ENCODE measurements around the gene CDC14B. TPM values are rescaled to one million over a fixed set of nuclear protein-coding genes. Genes with fewer than 3 reads are reported as not detected.
"Not testable (repeated sequence)": the region's sequence is repeated elsewhere in the genome, so short reads cannot be mapped to it uniquely, and the experiment has no call there.

The CDC14B gene
- total RNA-seq, 1 donor from 2014 or later: 38.3 TPM

DNA sequence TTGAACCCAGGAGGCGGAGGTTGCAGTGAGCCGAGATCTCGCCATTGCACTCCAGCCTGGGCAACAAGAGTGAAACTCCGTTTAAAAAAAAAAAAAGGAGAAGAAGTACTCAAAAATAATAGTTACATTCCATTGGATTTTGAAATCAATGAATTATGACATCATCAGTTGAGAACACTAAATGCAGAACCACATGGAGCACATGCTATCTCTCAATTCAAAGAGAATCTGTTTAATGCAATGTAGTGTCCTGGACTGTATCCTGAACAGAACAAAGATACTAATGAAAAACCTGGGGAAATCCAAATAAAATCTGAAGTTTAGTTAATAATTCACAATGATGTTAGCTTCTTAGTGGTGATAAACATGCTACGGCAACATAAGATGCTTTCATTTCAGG lies 20.3 kb downstream of the CDC14B start:
- DNase-seq (ENCODE audit: low spot score in 2 of 2) (no peak), FAIRE-seq (no peak)

DNA sequence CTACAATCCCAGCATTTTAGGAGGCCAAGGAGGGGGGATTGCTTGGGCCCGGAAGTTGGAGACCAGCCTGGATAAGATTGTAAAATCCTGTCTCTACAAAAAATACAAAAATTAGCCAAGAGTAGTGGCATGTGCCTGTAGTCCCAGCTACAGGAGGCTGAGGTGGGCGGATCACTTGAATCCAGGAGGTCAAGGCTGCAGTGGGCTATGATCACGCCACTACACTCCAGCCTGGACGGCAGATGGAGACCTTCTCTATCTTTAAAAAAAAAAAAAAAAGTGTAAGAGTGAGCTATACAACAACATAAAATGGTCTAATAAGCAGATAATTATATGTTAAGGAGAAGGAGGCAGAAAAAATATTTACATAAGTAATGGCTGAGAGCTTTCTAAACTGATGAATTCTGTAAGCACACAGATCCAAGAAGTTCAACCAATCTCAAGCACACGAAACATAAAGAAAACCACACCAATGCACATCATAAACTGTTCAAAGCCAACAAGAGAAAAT lies 23.0 kb downstream of the CDC14B start:
- DNase-seq (ENCODE audit: low spot score in 2 of 2) (no peak), FAIRE-seq (no peak)

DNA sequence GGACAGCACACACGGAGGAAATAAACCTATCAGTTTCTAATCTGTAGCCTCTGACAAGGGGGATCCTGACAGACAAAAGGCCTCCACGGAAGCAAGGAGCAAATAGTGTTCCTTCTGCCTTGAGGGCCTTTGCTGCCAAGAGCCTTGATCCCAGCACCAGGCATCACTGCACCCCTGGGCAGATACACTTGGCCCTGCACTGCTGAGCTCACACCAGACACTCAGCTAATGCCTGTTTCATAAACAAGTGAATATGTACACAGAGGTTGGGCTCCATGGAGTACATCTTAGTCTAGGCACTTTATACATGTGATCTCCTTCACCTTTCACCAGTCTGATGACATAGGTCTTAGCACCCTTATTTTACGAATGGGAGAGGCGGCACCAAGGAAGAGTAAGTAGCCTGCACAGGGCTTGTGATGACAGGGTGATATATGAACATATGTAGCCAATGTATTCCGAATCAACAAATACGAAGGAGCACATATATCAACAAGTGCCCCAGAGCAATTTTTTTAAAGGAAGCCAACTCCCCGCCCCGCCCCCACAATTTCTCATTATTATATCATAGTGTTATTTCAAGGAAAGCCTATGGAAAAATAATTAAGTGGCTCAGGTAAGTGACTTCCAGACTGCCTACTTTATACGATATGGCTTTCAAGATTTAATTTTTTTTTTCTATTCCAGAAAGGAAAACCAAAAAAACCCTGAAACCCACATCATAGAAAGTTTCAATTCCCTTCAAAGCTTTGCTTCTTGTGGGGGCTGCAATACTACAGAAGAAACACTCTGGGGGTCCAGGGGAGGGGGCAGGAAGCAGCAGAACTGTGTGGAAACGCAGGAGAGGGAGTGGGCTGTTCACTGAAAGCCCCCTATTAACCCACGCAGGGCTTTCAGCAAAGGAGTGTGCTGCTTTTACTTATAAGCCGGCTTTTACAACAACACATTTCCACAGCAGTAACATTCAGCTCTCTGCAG lies 32.0 kb downstream of the CDC14B start:
- FAIRE-seq: no peak

DNA sequence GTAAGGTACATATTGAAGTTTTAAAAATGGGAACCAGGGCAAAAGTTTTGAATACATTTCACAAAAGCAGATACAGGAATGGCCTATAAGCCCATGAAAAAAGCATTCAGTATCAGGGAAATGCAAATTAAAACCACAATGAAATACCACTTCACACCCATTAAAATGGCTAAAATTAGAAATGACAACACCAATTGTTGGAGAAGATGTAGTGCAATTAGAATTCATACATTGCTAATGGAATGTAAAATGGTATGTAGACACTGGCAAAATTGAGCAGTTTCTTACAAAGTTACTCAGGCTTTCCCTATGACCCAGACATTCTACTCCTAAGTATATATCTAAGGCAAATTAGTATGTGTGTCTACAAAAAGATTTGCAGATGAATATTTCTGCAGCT lies 34.2 kb downstream of the CDC14B start:
- DNase-seq (ENCODE audit: low spot score in 2 of 2) (no peak), FAIRE-seq (no peak)

More for the DNA sequence above, 32.0 kb downstream of the CDC14B start:
- DNase-seq (ENCODE audit: low spot score in 2 of 2): no peak

DNA sequence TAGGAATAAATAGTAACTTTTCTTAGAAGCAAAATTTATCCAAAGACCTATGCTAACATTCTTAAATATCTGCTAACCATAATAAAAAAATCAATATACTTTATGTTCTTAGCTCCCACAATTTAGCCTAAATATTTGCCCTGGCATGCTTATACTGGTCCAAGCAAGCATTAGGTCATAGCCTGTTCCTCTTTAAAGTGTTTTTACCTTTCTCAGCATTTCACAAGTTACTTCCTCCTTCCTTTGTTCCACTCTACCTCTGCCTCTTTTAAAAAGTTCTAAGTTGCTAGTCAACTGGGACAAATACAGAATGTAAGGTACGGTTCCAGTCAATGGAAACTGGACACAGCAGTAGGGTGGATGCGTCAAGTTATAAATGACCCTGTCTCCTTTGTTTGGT lies 37.4 kb downstream of the CDC14B start:
- DNase-seq (ENCODE audit: low spot score in 2 of 2); FAIRE-seq: not testable (repeated sequence)

DNA sequence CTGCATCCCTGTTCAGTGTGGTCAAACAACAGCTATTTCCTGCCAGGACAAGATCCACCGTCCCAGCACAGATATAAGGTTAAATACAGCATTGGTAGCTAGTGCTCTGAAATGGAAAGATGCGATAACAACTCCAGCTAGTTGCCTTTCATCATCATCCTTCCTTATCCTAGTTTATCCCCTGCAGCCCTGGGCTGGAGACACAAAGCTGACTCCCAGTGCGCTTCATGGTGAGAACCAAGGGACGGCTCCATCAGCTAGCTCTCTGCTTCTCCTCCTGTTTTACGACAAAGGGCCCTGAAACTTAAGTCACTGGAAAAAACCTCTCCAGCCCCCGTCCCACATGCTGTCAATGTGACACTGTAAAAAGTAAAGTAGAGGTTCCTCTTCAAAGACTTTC lies 37.9 kb downstream of the CDC14B start:
- FAIRE-seq: no peak
- DNase-seq (ENCODE audit: low spot score in 2 of 2): no peak

DNA sequence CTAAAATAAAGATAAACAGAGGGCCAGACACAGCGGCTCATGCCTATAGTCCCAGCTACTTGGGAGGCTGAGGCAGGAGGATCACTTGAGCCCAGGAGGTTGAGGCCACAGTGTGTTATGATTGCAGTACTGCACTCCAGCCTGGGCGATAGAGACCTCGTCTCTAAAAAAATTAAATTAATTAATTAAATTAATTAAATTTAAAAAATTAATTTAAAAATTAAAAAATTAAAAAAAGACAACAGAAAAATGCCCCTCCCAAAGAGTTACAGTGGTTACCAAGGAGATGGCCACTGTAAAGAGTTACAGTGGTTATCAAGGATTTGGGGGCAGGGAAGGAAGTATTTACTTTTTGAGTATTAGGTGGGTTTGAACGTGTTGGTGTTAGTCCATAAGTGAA lies 38.3 kb downstream of the CDC14B start:
- DNase-seq (ENCODE audit: low spot score in 2 of 2) (no peak), FAIRE-seq (no peak)

DNA sequence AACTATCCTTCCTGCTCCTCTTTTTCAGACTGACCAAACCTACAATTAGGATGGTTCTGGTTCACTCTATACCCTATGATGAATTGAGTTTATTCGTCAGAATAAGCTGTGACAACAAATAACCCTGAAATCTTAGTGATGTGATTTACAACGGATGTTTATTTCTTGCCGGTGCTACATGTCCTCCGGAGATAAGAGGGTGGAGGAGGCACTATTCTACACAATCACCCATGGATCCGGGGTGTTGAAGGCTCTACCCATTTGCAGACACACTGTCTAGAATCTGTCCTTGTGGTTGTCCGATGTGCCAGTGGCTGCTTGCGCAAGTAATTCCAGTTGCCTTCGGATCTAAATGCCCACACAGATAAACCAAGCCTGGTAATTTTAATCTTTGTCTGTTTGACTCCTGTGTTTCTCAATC lies 44.7 kb downstream of the CDC14B start:
- no peak for DNase-seq (ENCODE audit: low spot score in 2 of 2)

DNA sequence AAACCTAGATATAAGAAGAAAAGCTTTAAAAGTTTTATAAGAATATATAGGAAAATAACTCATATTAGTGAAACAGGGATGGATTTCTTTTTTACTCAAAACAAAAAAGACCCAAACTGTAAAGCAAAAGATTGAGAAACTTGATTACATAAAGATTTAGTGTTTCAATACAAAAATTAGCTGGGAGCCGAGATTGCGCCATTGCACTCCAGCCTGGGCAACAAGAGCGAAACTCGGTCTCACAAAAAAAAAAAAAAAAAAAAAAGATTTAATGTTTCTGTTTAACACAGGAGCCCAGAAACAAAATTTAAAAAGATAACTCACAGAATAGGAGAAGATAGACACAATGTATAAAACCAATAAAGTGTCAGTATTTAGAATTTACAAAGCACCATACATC lies 45.2 kb downstream of the CDC14B start:
- DNase-seq (ENCODE audit: low spot score in 2 of 2) (no peak), FAIRE-seq (no peak)

More for the DNA sequence above, 44.7 kb downstream of the CDC14B start:
- FAIRE-seq: no peak

DNA sequence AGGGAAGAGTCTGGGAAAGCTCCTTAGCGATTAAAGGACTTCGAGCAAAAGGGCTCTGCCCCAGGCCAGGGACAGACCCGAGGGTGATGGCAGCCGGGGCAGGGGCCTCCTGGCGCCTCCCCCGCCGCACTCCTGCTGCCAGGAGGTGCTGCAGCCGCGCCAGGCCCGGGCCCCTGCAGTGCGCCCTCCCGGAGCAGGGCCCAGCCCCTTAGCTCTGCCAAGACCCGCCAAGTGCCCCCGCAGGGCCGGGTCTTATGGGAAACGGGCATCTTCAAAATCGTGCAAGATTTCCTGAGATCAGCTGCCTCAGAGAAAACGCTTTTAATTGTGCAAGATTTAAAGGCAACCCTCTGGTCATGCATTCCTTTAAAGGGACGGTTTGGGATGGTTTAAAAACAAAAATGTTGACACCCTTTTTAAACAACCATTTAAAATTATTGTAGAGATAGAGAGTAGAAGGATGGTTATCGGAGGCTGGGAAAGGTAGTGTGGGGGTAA lies 52.4 kb downstream of the CDC14B start:
- DNase-seq (ENCODE audit: low spot score in 2 of 2) (no peak), FAIRE-seq (no peak)

DNA sequence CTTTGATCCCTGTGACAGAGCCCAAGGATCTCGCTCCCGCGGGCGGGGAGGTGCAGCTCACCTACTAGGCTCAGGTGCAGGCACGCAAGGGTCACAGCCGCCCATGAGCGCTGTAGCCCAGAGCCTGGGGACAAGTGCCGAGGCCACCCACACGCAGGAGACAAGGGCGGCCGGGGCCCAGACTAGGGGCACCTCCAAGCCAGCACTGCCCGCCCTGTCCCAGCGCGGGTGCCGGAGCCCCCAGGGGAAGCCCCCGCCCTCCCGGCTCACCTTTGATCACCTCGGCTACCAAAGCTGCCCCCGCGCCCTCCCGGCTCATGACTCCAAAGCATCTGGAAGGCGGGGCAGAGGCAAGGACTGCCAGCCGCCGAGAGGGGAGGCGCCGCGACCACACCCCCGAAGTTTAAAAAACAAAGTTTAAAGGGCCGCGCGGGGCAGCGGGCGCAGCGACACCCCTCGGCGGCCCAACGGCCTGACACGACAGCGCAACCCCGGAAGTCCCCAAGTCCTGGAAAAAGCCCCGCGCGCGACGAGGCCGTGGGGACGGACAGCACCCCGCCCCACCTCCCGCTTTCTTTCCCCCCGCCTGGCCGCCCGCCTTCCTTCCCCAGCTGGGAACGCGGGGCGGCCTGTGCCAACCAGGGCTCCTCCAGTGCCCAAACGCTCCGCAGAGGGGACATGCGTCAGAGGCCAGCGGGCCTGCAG lies 53.0 kb downstream of the CDC14B start:
- DNase-seq (ENCODE audit: low spot score in 2 of 2) (peak; percentile 84 to 86), FAIRE-seq (no peak)

DNA sequence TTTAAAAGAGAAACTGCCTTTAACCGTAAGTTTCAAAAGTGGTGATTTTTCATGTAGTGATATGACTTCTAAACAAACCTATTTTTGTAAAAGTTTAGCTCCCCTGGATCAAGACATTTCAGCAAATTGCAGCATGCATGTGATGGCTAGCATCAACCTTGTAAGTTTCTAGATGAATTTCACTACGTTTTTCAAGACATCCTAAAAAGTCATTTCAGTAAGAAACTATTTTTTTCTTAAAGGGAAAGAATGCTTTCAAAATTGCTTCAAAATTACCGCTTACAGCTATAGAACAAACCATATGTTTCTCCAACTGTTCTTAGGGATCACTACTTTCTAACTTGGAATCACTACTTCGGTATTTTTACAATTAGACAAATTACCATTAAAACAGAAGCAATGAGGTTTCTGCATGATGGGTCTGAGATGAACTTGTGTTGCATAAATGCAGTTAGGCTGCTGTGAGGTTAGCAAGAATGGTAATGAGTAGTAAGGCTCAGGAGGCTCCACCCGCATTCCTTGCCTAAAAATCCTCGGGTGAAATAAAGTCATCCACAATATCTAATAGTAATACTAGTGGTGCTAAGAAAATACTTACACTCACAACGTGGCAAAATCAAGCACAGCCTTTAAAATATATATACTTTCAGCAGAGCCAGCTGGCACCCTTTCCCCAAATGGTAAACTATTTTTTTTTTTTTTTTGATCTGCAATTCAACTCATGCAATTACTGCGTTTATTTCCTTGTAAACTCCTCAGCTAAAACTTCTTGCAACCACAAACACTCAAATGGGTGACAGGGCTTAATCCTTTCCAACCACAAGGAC lies 53.8 kb downstream of the CDC14B start:
- DNase-seq (ENCODE audit: low spot score in 2 of 2) (no peak), FAIRE-seq (no peak)

DNA sequence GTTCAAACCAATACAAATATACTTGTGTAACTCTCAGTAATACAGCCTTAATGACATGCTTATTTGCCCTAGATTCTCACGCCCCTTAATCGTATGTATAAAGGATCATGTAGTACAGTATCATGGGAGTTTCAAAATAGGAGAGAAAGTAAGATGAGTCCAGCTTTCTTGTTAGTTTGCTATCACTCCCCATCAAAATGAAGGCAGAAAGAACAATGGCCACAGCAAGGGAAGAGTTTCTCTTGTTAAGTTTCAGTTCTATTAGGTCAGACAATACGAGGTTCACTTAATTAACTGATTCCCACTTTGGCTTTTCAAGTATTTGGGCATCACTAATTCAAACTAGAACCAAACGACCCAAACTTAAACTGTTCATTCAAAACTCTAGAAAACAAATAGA lies 55.4 kb downstream of the CDC14B start:
- FAIRE-seq: no peak
- DNase-seq (ENCODE audit: low spot score in 2 of 2): no peak

DNA sequence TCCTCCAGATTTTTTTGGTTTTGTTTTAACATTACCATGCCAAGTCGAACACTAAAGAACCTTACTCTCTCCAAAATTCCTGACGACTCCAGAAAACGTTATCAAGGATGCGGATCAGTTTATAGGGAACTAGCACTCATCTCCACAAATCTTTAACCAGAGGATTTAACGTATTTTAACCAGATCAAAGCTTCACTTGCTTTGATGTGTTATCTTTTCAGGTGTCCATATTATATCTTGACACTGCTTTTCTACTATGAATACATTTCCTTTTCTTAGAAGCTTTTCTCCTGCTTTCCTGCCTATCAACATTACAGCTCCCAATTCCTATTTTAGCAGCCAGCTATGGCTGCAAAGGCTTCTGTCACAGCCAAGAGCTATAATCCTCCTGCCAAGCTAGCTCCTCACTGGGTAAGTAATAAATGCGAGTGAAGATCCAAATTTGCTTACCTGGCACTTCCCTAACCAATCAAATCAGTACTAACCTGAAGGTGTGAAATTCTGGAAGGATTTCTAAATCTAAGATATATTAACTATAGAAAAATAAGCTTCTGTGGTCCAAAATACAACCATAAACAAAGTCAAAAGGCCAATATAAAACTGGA lies 60.2 kb downstream of the CDC14B start:
- no peak for FAIRE-seq
- DNase-seq (ENCODE audit: low spot score in 2 of 2): no peak

DNA sequence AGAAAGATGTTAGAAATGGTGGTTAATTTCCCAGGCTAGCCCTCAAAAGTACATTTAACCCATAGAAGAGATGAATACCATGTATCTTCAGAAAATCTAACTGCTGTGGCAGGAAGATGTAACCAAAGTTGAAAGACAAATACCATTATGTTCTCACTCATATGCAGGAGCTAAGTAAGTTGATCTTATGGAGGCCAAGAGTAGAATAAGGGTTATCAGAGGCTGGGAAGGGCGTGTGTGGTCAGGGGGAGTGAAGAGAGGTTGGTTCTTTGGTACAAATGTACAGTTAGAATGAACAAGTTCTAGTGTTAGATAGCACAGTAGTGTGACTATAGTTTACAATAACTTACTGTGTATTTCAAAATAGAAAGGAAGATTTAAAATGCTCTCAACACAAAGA lies 61.7 kb downstream of the CDC14B start:
- FAIRE-seq: no peak
- no peak for DNase-seq (ENCODE audit: low spot score in 2 of 2)

DNA sequence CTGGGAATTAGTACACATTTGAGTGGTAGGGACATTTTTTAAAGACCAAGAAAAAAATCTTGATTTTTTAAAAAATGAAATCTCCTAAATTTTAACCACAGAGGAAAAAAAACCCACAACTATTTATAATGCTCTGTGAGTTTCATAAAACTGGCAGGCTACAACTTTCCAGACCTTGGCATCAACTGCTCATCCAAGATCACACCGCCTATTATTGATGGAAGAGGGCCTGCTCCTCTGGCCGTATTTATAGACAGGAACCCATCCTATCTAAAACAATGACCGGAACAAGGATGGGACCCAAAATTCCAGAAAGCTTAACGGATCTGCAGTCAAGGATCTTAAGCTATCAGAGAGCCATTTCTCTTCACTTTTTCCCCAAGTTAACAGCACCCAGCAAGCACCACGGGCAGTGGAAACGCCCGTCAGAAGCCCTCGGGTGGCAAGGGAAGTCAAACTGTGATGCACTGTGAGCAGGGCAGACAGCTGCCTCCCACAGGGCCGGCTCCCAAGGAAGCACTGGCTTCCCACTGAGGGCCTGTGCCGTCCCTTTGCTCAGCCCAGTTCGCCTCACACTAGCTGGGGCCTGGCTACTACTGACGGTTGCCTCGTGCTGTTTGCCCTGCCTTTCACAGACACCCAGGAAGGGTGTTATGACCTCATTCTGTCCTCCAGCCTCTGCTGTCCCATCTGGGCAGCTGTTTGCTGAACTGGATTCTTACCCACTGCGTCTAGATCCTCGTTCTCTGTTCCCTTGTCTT lies 62.8 kb downstream of the CDC14B start:
- FAIRE-seq (no peak), DNase-seq (ENCODE audit: low spot score in 2 of 2) (no peak)

DNA sequence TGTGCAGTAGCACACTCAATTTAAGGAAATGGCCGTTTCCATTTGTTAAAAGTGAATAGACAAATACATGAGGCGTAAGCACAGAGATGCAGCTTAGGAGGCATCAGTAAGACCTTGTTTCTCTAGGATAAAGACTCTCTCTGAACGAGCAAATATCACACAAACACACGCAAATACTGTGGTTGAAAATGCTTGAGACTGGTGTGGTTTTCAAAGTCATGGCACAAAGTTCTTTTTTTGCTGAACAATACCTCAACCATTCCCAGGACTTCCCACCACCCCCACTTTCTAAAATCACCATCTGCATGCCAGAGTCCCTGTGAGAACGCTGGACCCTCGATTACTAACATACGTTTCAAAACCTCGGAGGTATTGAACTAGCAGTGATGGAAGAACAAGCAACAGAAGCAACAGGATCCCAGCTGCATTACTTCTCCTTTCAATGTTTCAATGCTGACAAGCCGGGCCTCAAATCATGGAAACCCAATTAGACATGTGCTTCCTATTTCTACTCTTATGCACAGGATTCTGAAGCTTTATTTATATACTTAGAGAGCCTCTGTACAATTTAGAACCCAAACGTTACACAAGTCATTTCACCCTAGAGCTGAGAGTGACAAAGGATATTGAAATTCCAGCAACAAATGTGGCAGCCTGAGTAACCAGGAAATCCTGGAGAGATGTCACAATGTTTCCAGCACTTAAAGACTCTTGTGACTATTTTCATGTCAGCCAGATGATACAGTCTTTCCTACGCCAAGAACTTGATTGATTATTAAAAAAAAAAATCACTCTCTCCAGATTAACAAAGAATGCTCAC lies 63.9 kb downstream of the CDC14B start:
- FAIRE-seq (no peak), DNase-seq (ENCODE audit: low spot score in 2 of 2) (no peak)

DNA sequence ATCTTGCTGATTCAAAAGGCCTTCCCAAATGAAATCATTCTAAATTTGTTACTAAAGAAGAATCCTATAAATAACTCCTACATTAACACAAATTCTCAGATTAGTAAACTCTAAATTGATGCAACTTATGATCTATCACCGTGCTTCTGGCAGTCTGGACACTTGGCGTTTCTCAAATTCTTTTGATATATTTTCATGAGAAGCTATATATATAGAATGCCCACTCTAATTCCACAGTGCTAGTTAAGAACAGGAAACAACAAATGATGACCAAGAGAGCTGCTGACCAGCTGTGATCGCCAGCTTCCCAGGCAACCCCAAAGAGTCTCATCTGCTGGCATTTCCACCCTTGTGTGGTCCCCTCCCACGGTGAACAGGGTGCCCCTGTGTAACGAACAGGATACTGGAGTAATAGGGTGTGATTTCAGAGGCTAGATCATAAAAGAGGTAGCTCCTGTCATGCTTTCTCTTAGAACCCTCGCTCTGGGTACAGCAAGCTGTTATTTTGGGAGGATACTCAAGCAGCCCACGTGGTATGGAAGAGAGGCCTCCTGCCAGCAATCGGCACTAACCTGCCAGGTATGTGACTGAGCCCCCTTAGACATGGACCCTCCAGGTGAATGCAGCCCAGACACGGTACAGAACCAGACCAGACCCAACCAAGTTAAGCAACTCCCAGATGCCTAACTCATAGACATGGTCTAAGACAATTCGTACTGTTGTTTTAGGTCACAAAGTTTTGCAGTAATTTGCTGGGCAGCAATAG lies 64.7 kb downstream of the CDC14B start:
- DNase-seq (ENCODE audit: low spot score in 2 of 2): no peak
- FAIRE-seq: no peak

All from frontal cortex (tissue), 4 donors.